ENCODE results near the gene PGM5.
"Not testable (repeated sequence)": the region's sequence is repeated elsewhere in the genome, so short reads cannot be mapped to it uniquely, and the experiment has no call there.

- TF ChIP-seq CTCF (conservative IDR thresholded peaks at IDR 0.05; ENCODE audit: low read length); EZH2phosphoT487 (IDR thresholded peaks at IDR 0.05; ENCODE audit: borderline replicate concordance, low read depth, low read length): not testable (repeated sequence)
These were observed 13.2 kb upstream of the PGM5 start for GRCh38 chr9:68343242-68343641.
